HT1080 (cell line): ENCODE data around the gene NT5C3A. TPM values are rescaled to one million over a fixed set of nuclear protein-coding genes. Genes with fewer than 3 reads are reported as not detected.
"Not testable (repeated sequence)": the region's sequence is repeated elsewhere in the genome, so short reads cannot be mapped to it uniquely, and the experiment has no call there.

Experiments
- DNase-seq: peaks from one replicate; pipeline ENCODE4 v3.0.0-alpha.2; 2015; ENCODE audit warnings: low read depth
- total RNA-seq: library from RNA; depleted of rRNA; stranded (reverse); fragments of >200 nt; shearing (Covaris generic); gene quantifications from 2 replicates; pipeline ENCODE4 v1.2.3, GENCODE V29; 2014

NT5C3A gene
- total RNA-seq, 1 experiment from 2014 or later: 29.4 TPM

GRCh38 chr7:33043501-33044400 lies 18.8 kb downstream of the NT5C3A start:
- no peak for DNase-seq

- no peak for DNase-seq
These were observed 20.7 kb downstream of the NT5C3A start for GRCh38 chr7:33041631-33042428.

- DNase-seq: peak; percentile 20
These were observed 21.6 kb downstream of the NT5C3A start for GRCh38 chr7:33040803-33041516.

- DNase-seq: no peak
These were observed 22.7 kb downstream of the NT5C3A start for GRCh38 chr7:33039903-33040292.

GRCh38 chr7:33039257-33039902 lies 23.2 kb downstream of the NT5C3A start:
- DNase-seq: no peak

GRCh38 chr7:33038639-33039038 lies 23.9 kb downstream of the NT5C3A start:
- no peak for DNase-seq

GRCh38 chr7:33035776-33036175 lies 26.8 kb downstream of the NT5C3A start:
- no peak for DNase-seq

GRCh38 chr7:33024189-33024757 lies 38.3 kb downstream of the NT5C3A start:
- DNase-seq: no peak

- DNase-seq: no peak
These were observed 50.2 kb downstream of the NT5C3A start for GRCh38 chr7:33012364-33012763.

- no peak for DNase-seq
These were observed 52.8 kb downstream of the NT5C3A start for GRCh38 chr7:33009734-33010133.

GRCh38 chr7:33005690-33006089 lies 56.9 kb downstream of the NT5C3A start:
- not testable (repeated sequence) for DNase-seq

GRCh38 chr7:33005193-33005592 lies 57.4 kb downstream of the NT5C3A start:
- DNase-seq: not testable (repeated sequence)

GRCh38 chr7:33004104-33004616 lies 58.4 kb downstream of the NT5C3A start:
- not testable (repeated sequence) for DNase-seq

- DNase-seq: not testable (repeated sequence)
These were observed 59.5 kb downstream of the NT5C3A start for GRCh38 chr7:33003111-33003510.

- not testable (repeated sequence) for DNase-seq
These were observed 63.2 kb downstream of the NT5C3A start for GRCh38 chr7:32999380-32999779.

- peak; percentile 75 for DNase-seq
These were observed 64.0 kb downstream of the NT5C3A start for GRCh38 chr7:32998361-32999171.

GRCh38 chr7:32997956-32998355 lies 64.6 kb downstream of the NT5C3A start:
- not testable (repeated sequence) for DNase-seq

GRCh38 chr7:32992750-32993149 lies 69.8 kb downstream of the NT5C3A start:
- not testable (repeated sequence) for DNase-seq

- DNase-seq: not testable (repeated sequence)
These were observed 70.4 kb downstream of the NT5C3A start for GRCh38 chr7:32991975-32992700.
